Naive B cell (primary cell): ENCODE results near the gene ABCC8. TPM values are rescaled to one million over a fixed set of nuclear protein-coding genes. Genes with fewer than 3 reads are reported as not detected.
A peak's percentile ranks its signal among the peaks of the same experiment; 100 is the strongest.

Experiments
- ATAC-seq, 2 donors: fragments of 150-1000 bp; cut with Tn5 transposase; 2 replicates each; pipeline ENCODE4 v1.10.0; 2021; ENCODE audit warnings: low read depth in 2 of 2, mild to moderate bottlenecking in 2 of 2, moderate library complexity in 2 of 2
- DNase-seq: peaks from one replicate; pipeline ENCODE4 v3.0.0; 2022
- H3K27ac Mint-ChIP-seq, 6 donors: one replicate each; pipeline ENCODE4 v1.8.0; 2020 to 2022; ENCODE audit warnings: mild to moderate bottlenecking in 6 of 6, mixed read lengths in 6 of 6, moderate library complexity in 5 of 6, inconsistent platforms in 2 of 6
- H3K27me3 Mint-ChIP-seq, 3 donors: one replicate each; pipeline ENCODE4 v1.8.0; 2021 to 2022; ENCODE audit warnings: mixed read lengths in 3 of 3, mild to moderate bottlenecking in 1 of 3
- H3K36me3 Mint-ChIP-seq, 2 donors: one replicate each; pipeline ENCODE4 v1.8.0; 2020 to 2022; ENCODE audit warnings: mixed read lengths in 2 of 2, inconsistent platforms in 1 of 2, mild to moderate bottlenecking in 1 of 2
- H3K4me1 Mint-ChIP-seq, 3 donors: one replicate each; pipeline ENCODE4 v1.8.0; 2020 to 2022; ENCODE audit warnings: mixed read lengths in 3 of 3, inconsistent platforms in 1 of 3, mild to moderate bottlenecking in 1 of 3, moderate library complexity in 1 of 3
- H3K4me3 Mint-ChIP-seq, 8 donors: one replicate each; pipeline ENCODE4 v1.8.0; 2020 to 2022; ENCODE audit warnings: mild to moderate bottlenecking in 8 of 8, mixed read lengths in 8 of 8, moderate library complexity in 8 of 8, inconsistent platforms in 2 of 8
- H3K9me3 Mint-ChIP-seq, 7 donors: one replicate each; pipeline ENCODE4 v1.8.0; 2020 to 2022; ENCODE audit warnings: mixed read lengths in 7 of 7, mild to moderate bottlenecking in 5 of 7, inconsistent platforms in 2 of 7, moderate library complexity in 1 of 7
- polyA plus RNA-seq, 6 donors: library from polyadenylated mRNA; unstranded; fragments of 300-500 nt; fragmentation: Illumina TruSeq; gene quantifications; one replicate each; pipeline ENCODE4 v1.2.3, GENCODE V29; 2021; ENCODE audit warnings: low read depth in 6 of 6

Gene ABCC8
- polyA plus RNA-seq, 6 donors from 2014 or later: not detected

- no peaks in the 10 kb centered on the region for H3K4me1 Mint-ChIP-seq
- no peak overlapping the region for H3K27ac Mint-ChIP-seq
- H3K27me3 Mint-ChIP-seq: peaks cover 18 to 25% (median 22%) of the 10 kb centered on the region in 3 donors
Measured at GRCh38 chr11:17513853-17514252, 37.2 kb upstream of the ABCC8 start.

DNA sequence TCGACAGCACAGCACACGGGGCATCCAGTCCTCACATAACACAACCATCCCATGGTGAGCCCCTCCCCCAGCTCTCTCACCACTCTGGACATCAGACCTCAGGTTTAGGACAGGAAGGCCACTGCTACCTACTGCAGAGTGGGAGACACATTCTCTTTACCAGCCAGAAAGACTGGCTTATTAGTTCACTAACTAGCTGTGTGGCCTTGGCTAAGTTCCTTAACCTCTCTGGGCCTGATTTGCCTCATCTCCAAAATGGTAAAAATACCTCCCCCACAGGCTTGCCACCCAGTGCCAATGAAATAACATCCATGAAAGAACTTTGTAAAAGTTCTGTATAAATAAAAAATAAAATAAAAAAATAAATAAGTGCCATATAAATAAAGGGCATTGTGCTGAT, 35.5 kb upstream of the ABCC8 start:
- Mint-ChIP-seq H3K27me3 (peaks cover 20 to 26% (median 22%) of the 10 kb centered on the region in 3 donors), H3K27ac (no peak overlapping the region), H3K4me3 (no peak overlapping the region), H3K9me3 (no peaks in the 10 kb centered on the region), H3K4me1 (no peaks in the 10 kb centered on the region), H3K36me3 (no peaks in the 10 kb centered on the region)
- no peak for DNase-seq
- no peak for ATAC-seq

More at GRCh38 chr11:17513853-17514252, 37.2 kb upstream of the ABCC8 start:
- Mint-ChIP-seq H3K36me3 (no peaks in the 10 kb centered on the region), H3K9me3 (no peaks in the 10 kb centered on the region), H3K4me3 (no peak overlapping the region)
- DNase-seq: no peak
- ATAC-seq: no peak

DNA sequence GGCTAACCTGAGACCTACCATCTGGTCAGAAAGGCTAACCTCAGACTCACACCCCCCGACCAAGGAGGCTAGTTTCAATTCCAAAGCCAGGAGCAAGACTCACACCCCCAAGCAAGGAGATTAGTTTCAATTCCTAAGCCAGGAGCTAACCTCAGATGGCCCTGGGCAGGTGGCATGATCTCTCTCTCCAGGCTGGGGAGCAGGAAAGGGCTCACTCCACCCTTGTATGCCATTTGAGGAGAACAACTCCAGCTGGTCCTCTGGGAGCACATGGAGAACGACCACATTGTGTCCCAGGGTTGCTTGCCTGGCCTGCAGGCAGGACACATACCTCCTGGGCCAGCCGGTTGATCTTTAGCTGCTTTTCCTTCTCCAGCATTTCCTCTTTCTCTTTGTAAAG, 34.9 kb upstream of the ABCC8 start:
- Mint-ChIP-seq H3K36me3 (no peaks in the 10 kb centered on the region), H3K27me3 (peaks cover 20 to 26% (median 20%) of the 10 kb centered on the region in 3 donors), H3K4me3 (no peak overlapping the region), H3K9me3 (no peaks in the 10 kb centered on the region), H3K27ac (peak overlapping the region in 1 of 6 donors; percentile 64), H3K4me1 (no peaks in the 10 kb centered on the region)
- ATAC-seq (no peak), DNase-seq (no peak)

DNA sequence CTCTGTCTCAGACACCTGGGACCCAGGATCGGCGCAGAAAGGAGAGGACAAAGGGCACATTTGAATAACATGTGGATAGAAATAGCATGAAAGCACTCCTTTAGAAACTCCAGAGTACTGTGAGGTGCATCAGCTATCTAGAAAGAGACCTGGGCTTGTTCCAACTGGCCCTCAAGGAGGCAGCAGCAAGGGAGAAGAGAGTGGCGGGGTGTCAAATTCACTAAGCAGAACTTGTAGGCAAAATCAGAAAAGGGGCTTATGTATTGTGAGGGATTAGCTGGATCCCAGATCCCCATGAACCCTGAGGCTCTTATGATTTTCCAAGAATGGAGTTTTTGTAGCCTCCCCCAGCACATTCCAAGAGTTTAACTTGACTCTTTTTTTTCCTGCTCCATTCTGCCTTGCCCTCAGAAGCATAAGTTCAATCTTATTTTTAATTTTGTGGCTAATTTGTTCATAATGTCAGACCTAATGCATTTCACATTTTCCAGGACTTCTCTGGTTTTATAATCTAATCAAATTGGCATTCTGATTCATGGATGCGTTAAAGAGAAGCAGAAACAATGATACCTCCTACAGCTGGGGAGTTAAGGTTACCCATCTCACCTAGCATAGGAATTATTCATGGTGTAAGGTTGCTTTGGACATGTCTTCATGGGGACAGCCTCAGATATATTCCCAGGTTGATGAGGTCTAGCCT, 34.0 kb upstream of the ABCC8 start:
- no peaks in the 10 kb centered on the region for H3K4me1 Mint-ChIP-seq
- no peak overlapping the region for H3K27ac Mint-ChIP-seq
- no peak overlapping the region for H3K4me3 Mint-ChIP-seq
- H3K27me3 Mint-ChIP-seq: peaks cover 19 to 26% (median 20%) of the 10 kb centered on the region in 3 donors
- no peaks in the 10 kb centered on the region for H3K36me3 Mint-ChIP-seq
- DNase-seq (no peak), ATAC-seq (no peak)
- no peaks in the 10 kb centered on the region for H3K9me3 Mint-ChIP-seq

DNA sequence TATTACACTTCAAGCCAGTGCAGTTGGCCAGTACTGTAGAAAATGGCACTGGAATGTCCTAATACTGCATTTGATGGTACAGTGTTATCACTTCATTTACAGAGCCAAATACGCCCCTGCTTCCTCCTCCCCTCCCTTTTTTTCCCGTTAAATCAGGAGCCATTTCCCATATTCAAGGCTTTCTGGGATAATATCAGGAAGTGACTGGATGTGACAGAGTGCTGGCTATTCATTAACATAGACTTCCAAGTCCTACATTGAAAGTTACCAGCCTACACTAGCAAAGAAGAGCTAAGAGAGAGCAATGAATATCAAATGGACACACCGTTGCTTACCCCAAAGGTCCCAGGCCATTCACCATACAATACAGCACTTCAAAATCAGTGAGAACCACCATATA, 32.1 kb upstream of the ABCC8 start:
- no peak overlapping the region for H3K4me3 Mint-ChIP-seq
- no peak for DNase-seq
- H3K27me3 Mint-ChIP-seq: peaks cover 19 to 24% (median 20%) of the 10 kb centered on the region in 3 donors
- no peaks in the 10 kb centered on the region for H3K36me3 Mint-ChIP-seq
- H3K9me3 Mint-ChIP-seq: no peaks in the 10 kb centered on the region
- ATAC-seq: no peak
- no peak overlapping the region for H3K27ac Mint-ChIP-seq
- no peaks in the 10 kb centered on the region for H3K4me1 Mint-ChIP-seq

- Mint-ChIP-seq H3K27ac (no peak overlapping the region), H3K4me3 (no peak overlapping the region), H3K36me3 (no peaks in the 10 kb centered on the region), H3K27me3 (peaks cover 19 to 20% (median 19%) of the 10 kb centered on the region in 3 donors), H3K9me3 (no peaks in the 10 kb centered on the region), H3K4me1 (no peaks in the 10 kb centered on the region)
- no peak for ATAC-seq
- DNase-seq: no peak
Measured at GRCh38 chr11:17508306-17508705, 31.7 kb upstream of the ABCC8 start.

DNA sequence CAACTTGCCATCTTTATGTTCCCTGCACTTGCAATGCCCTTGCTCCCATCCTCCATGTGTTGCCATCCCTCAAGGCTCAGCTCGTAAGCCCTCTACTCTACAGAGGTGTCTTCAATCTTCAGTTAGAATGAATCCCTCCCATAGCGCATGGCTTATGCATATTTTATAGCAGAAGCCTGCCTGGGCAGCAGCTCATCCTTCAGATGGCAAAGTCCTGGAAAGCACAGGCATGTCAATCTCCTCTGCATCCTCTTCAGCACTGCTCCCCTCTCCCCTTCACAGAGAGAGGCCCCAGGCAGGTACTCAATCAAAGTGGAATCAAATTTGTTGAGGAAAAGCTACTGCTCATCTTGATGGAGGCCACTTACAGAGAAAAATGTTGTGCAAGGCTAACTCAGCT, 31.1 kb upstream of the ABCC8 start:
- DNase-seq (no peak), ATAC-seq (no peak)
- Mint-ChIP-seq H3K27me3 (peaks cover 13 to 16% (median 15%) of the 10 kb centered on the region in 3 donors), H3K4me1 (no peaks in the 10 kb centered on the region), H3K36me3 (no peaks in the 10 kb centered on the region), H3K9me3 (no peaks in the 10 kb centered on the region), H3K27ac (no peak overlapping the region), H3K4me3 (peak overlapping the region in 1 of 8 donors; percentile 52)

GRCh38 chr11:17506942-17507341, 30.3 kb upstream of the ABCC8 start:
- H3K27me3 Mint-ChIP-seq: peaks cover 10 to 16% (median 14%) of the 10 kb centered on the region in 3 donors
- H3K9me3 Mint-ChIP-seq: no peaks in the 10 kb centered on the region
- no peaks in the 10 kb centered on the region for H3K36me3 Mint-ChIP-seq
- no peaks in the 10 kb centered on the region for H3K4me1 Mint-ChIP-seq
- no peak overlapping the region for H3K4me3 Mint-ChIP-seq
- no peak for ATAC-seq
- DNase-seq: no peak
- no peak overlapping the region for H3K27ac Mint-ChIP-seq

GRCh38 chr11:17506314-17506713, 29.7 kb upstream of the ABCC8 start:
- Mint-ChIP-seq H3K27me3 (peaks cover 13 to 16% (median 16%) of the 10 kb centered on the region in 3 donors), H3K4me3 (no peak overlapping the region), H3K36me3 (no peaks in the 10 kb centered on the region), H3K27ac (no peak overlapping the region), H3K4me1 (no peaks in the 10 kb centered on the region), H3K9me3 (no peaks in the 10 kb centered on the region)
- DNase-seq (no peak), ATAC-seq (no peak)

DNA sequence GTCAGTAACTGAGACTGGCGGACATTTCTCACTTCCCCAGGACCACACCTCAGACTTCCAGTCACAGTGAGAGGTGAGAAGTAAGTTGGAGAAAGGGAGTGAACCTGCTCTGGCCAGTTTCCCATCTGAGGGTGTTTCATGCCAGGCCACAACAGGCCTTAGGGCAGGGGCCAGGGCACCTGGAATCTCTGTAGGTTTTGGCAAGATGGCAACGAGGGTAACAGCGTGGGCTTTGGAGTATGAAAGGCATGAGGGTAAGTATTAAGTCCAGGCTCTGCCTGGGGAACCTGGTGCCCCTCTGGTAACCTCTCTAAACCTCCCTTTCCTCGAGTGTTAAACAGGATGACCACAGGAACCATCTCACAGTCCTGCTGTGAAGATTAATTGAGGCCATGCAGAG, 28.5 kb upstream of the ABCC8 start:
- no peaks in the 10 kb centered on the region for H3K4me1 Mint-ChIP-seq
- H3K27me3 Mint-ChIP-seq: peaks cover 9 to 23% (median 19%) of the 10 kb centered on the region in 3 donors
- no peaks in the 10 kb centered on the region for H3K9me3 Mint-ChIP-seq
- H3K27ac Mint-ChIP-seq: no peak overlapping the region
- no peaks in the 10 kb centered on the region for H3K36me3 Mint-ChIP-seq
- peak overlapping the region in 1 of 8 donors; percentile 29 for H3K4me3 Mint-ChIP-seq
- no peak for ATAC-seq
- no peak for DNase-seq

- H3K27me3 Mint-ChIP-seq: peaks cover 9 to 27% (median 24%) of the 10 kb centered on the region in 3 donors
- H3K4me3 Mint-ChIP-seq: peak overlapping the region in 1 of 8 donors; percentile 29
- DNase-seq: peak; percentile 52
- no peaks in the 10 kb centered on the region for H3K9me3 Mint-ChIP-seq
- ATAC-seq: peak; percentile 56 to 71
- no peaks in the 10 kb centered on the region for H3K4me1 Mint-ChIP-seq
- no peak overlapping the region for H3K27ac Mint-ChIP-seq
- no peaks in the 10 kb centered on the region for H3K36me3 Mint-ChIP-seq
Measured at GRCh38 chr11:17504330-17505107, 27.9 kb upstream of the ABCC8 start.

DNA sequence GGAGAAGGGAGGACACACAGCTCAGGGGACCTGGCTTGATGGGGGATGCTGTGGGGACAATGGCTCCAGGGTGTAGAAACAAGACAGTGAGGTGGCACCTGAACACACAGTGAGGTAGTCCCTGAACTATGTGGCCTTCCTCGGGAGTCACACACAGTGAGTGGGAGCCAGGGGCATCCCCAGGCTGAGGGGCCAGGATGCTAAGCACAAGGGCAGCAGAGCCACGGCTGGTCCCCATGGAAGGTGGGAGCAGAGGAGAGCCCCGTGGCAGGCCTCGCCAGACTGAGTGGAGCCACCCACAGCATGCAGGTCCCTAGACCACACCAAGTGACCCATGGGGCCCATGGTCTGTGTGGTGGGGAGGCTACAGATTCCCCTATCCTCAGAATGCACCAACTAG, 26.0 kb upstream of the ABCC8 start:
- ATAC-seq (no peak), DNase-seq (no peak)
- no peaks in the 10 kb centered on the region for H3K36me3 Mint-ChIP-seq
- peaks cover 4 to 22% (median 19%) of the 10 kb centered on the region in 3 donors for H3K27me3 Mint-ChIP-seq
- no peak overlapping the region for H3K4me3 Mint-ChIP-seq
- no peaks in the 10 kb centered on the region for H3K4me1 Mint-ChIP-seq
- H3K27ac Mint-ChIP-seq: no peak overlapping the region
- peaks cover 0 to 1% (median 0%) of the 10 kb centered on the region in 7 donors for H3K9me3 Mint-ChIP-seq

GRCh38 chr11:17500673-17501072, 24.0 kb upstream of the ABCC8 start:
- Mint-ChIP-seq H3K27ac (no peak overlapping the region), H3K36me3 (no peaks in the 10 kb centered on the region), H3K4me3 (no peak overlapping the region), H3K9me3 (peaks cover 0 to 1% (median 0%) of the 10 kb centered on the region in 7 donors), H3K4me1 (no peaks in the 10 kb centered on the region), H3K27me3 (peaks cover 4 to 33% (median 19%) of the 10 kb centered on the region in 3 donors)
- ATAC-seq (no peak), DNase-seq (no peak)

- H3K27ac Mint-ChIP-seq: peak overlapping the region in 1 of 6 donors; percentile 6
- DNase-seq (no peak), ATAC-seq (no peak)
- H3K36me3 Mint-ChIP-seq: no peaks in the 10 kb centered on the region
- H3K27me3 Mint-ChIP-seq: peaks cover 4 to 42% (median 23%) of the 10 kb centered on the region in 3 donors
- peaks cover 0 to 1% (median 0%) of the 10 kb centered on the region in 7 donors for H3K9me3 Mint-ChIP-seq
- H3K4me3 Mint-ChIP-seq: no peak overlapping the region
- H3K4me1 Mint-ChIP-seq: no peaks in the 10 kb centered on the region
Measured at GRCh38 chr11:17498475-17498874, 21.8 kb upstream of the ABCC8 start.
